ENCODE measurements around the gene ZCCHC4.

DNA sequence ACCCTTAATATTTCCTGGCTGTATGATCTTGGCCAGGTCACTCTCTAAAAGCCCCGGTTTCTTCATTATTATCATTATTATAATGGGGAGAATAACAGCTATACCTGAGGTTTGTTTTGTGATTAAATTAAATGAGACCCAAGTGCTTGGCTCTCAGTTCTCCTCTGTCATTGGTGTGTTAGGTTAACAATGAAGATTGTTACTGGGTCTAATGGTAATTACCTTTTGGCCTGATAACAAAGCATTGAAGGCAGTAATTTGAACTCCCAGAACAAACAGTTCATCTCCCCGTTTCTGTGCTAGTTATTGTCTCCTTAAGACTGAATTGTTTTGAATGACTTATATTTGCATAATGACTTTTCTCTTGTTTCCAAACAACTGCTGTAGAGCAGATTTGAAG lies 57.7 kb downstream of the ZCCHC4 start:
- TF ChIP-seq, protein P1, sequence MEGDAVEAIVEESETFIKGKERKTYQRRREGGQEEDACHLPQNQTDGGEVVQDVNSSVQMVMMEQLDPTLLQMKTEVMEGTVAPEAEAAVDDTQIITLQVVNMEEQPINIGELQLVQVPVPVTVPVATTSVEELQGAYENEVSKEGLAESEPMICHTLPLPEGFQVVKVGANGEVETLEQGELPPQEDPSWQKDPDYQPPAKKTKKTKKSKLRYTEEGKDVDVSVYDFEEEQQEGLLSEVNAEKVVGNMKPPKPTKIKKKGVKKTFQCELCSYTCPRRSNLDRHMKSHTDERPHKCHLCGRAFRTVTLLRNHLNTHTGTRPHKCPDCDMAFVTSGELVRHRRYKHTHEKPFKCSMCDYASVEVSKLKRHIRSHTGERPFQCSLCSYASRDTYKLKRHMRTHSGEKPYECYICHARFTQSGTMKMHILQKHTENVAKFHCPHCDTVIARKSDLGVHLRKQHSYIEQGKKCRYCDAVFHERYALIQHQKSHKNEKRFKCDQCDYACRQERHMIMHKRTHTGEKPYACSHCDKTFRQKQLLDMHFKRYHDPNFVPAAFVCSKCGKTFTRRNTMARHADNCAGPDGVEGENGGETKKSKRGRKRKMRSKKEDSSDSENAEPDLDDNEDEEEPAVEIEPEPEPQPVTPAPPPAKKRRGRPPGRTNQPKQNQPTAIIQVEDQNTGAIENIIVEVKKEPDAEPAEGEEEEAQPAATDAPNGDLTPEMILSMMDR (IDR thresholded peaks at IDR 0.05; ENCODE audit: borderline replicate concordance, extremely low read depth, low read length, poor library complexity, severe bottlenecking) = no peak
- no peak for TF ChIP-seq EZH2 (IDR thresholded peaks at IDR 0.05; ENCODE audit: borderline replicate concordance, low read depth, low read length, severe bottlenecking)
